H7 (cell line): ENCODE measurements around the gene CHRNA10. TPM values are rescaled to one million over a fixed set of nuclear protein-coding genes. Genes with fewer than 3 reads are reported as not detected.

Source experiments
- DNase-seq: peaks from one replicate; pipeline ENCODE4 v3.0.0; 2012
- H3K27me3 ChIP-seq: 2 replicates; pipeline ENCODE4 v1.6.0; 2011; ENCODE audit warnings: mild to moderate bottlenecking, low read length; ENCODE audit not compliant: control insufficient read depth, insufficient read depth
- H3K36me3 ChIP-seq: replicated peaks from 2 replicates; pipeline ENCODE4 v1.5.1; 2011; ENCODE audit warnings: low read length; ENCODE audit not compliant: control insufficient read depth, insufficient read depth
- H3K4me3 ChIP-seq: 2 replicates; pipeline ENCODE4 v1.5.1; 2011; ENCODE audit warnings: low read depth, mild to moderate bottlenecking, control low read depth, low read length, moderate library complexity; ENCODE audit not compliant: insufficient read depth
- total RNA-seq: library from RNA; depleted of rRNA; stranded (reverse); fragments of >200 nt; shearing (Covaris generic); gene quantifications from 2 replicates; pipeline ENCODE4 v1.2.3, GENCODE V29; 2014; rRNA removed

The CHRNA10 gene
- total RNA-seq, 1 experiment from 2014 or later: 0.66 TPM

GRCh38 chr11:3631331-3631730 lies 39.9 kb downstream of the CHRNA10 start:
- Histone ChIP-seq H3K4me3 (no peak overlapping the region), H3K36me3 (no peaks in the 10 kb centered on the region), H3K27me3 (no peaks in the 10 kb centered on the region)
- DNase-seq: no peak

- H3K27me3 ChIP-seq: no peaks in the 10 kb centered on the region
- no peak overlapping the region for H3K4me3 ChIP-seq
- no peak for DNase-seq
- no peaks in the 10 kb centered on the region for H3K36me3 ChIP-seq
Observed at GRCh38 chr11:3627291-3627690, 43.9 kb downstream of the CHRNA10 start.

- Histone ChIP-seq H3K27me3 (no peaks in the 10 kb centered on the region), H3K36me3 (no peaks in the 10 kb centered on the region), H3K4me3 (no peak overlapping the region)
- DNase-seq: peak; percentile 64
Observed at GRCh38 chr11:3626250-3626960, 44.8 kb downstream of the CHRNA10 start.

GRCh38 chr11:3623767-3624458 lies 47.3 kb downstream of the CHRNA10 start:
- DNase-seq: no peak
- no peak overlapping the region for H3K4me3 ChIP-seq
- no peaks in the 10 kb centered on the region for H3K27me3 ChIP-seq
- H3K36me3 ChIP-seq: no peaks in the 10 kb centered on the region

- H3K4me3 ChIP-seq: no peak overlapping the region
- no peak for DNase-seq
- H3K27me3 ChIP-seq: no peaks in the 10 kb centered on the region
- H3K36me3 ChIP-seq: no peaks in the 10 kb centered on the region
Observed at GRCh38 chr11:3623121-3623520, 48.1 kb downstream of the CHRNA10 start.

- DNase-seq: no peak
- no peak overlapping the region for H3K4me3 ChIP-seq
- H3K36me3 ChIP-seq: no peaks in the 10 kb centered on the region
- H3K27me3 ChIP-seq: no peaks in the 10 kb centered on the region
Observed at GRCh38 chr11:3622521-3622920, 48.7 kb downstream of the CHRNA10 start.

- no peak overlapping the region for H3K4me3 ChIP-seq
Observed at GRCh38 chr11:3617990-3618389, 53.2 kb downstream of the CHRNA10 start.

GRCh38 chr11:3616721-3617460 lies 54.3 kb downstream of the CHRNA10 start:
- DNase-seq: no peak
- Histone ChIP-seq H3K27me3 (no peaks in the 10 kb centered on the region; the same call in 1 of the 2 replicates), H3K4me3 (no peak overlapping the region), H3K36me3 (no peaks in the 10 kb centered on the region)

More at GRCh38 chr11:3617990-3618389, 53.2 kb downstream of the CHRNA10 start:
- no peaks in the 10 kb centered on the region for H3K36me3 ChIP-seq
- H3K27me3 ChIP-seq: no peaks in the 10 kb centered on the region; the same call in 1 of the 2 replicates
- no peak for DNase-seq

- no peaks in the 10 kb centered on the region for H3K36me3 ChIP-seq
- H3K27me3 ChIP-seq: no peaks in the 10 kb centered on the region; the same call in 1 of the 2 replicates
- DNase-seq: no peak
- no peak overlapping the region for H3K4me3 ChIP-seq
Observed at GRCh38 chr11:3615998-3616397, 55.2 kb downstream of the CHRNA10 start.

Other genes starting within 250 kb of the CHRNA10 start
- 6.5 and 15.0 TPM in 2 replicates for gene ART5, start 29.4 kb downstream of the CHRNA10 start, total RNA-seq
- 0.07 TPM in 1 of 2 replicates, not detected in the other for gene ART1, start 26.3 kb downstream of the CHRNA10 start, total RNA-seq
- 126 and 132 TPM in 2 replicates for gene NUP98, start 126.2 kb upstream of the CHRNA10 start, total RNA-seq
- gene PGAP2, start 137.2 kb upstream of the CHRNA10 start, total RNA-seq: 17.3 and 21.0 TPM in 2 replicates
- gene RHOG, start 169.6 kb upstream of the CHRNA10 start, total RNA-seq: 14.9 and 20.2 TPM in 2 replicates
- 20.8 and 23.6 TPM in 2 replicates for gene STIM1, start 184.3 kb upstream of the CHRNA10 start, total RNA-seq